Urinary bladder (tissue), 4 donors: ENCODE results near the gene JAML. TPM values are rescaled to one million over a fixed set of nuclear protein-coding genes. Genes with fewer than 3 reads are reported as not detected.
"Not testable (repeated sequence)": the region's sequence is repeated elsewhere in the genome, so short reads cannot be mapped to it uniquely, and the experiment has no call there.

Source experiments
- DNase-seq: peaks from one replicate; pipeline ENCODE4 v3.0.0-alpha.2; 2015; ENCODE audit errors: extremely low spot score
- H3K27ac ChIP-seq: one replicate; pipeline ENCODE4 v1.5.1; 2013; ENCODE audit warnings: low read depth, mild to moderate bottlenecking, moderate library complexity
- H3K36me3 ChIP-seq: one replicate; pipeline ENCODE4 v1.6.1; 2013; ENCODE audit warnings: mild to moderate bottlenecking, moderate library complexity; ENCODE audit not compliant: insufficient read depth
- H3K4me1 ChIP-seq: one replicate; pipeline ENCODE4 v1.6.1; 2013; ENCODE audit warnings: mild to moderate bottlenecking, moderate library complexity; ENCODE audit not compliant: insufficient read depth
- H3K4me3 ChIP-seq: one replicate; pipeline ENCODE4 v1.5.1; 2013; ENCODE audit warnings: low read depth, low read length
- WGBS: extraction: QIAGEN DNeasy Blood & Tissue Kit; methylation state at CpG from one replicate; pipeline ENCODE4 v1.1.7; 2013; 5-methylcytosine and 5-hydroxymethylcytosine counted together
- polyA plus RNA-seq: library from polyadenylated mRNA; stranded (reverse); fragments of 200-250 nt; gene quantifications from one replicate; pipeline ENCODE4 v1.2.3, GENCODE V29; 2013
- total RNA-seq: library from RNA; depleted of rRNA; stranded (reverse); fragments of >200 nt; gene quantifications from one replicate; pipeline ENCODE4 v1.2.3, GENCODE V29; 2014
- donor health status: healthy with polysubstance abuse.
- donor health status: healthy.

Gene JAML
- total and polyA plus RNA-seq, 2 donors, result 6.0 to 6.5 TPM

DNA sequence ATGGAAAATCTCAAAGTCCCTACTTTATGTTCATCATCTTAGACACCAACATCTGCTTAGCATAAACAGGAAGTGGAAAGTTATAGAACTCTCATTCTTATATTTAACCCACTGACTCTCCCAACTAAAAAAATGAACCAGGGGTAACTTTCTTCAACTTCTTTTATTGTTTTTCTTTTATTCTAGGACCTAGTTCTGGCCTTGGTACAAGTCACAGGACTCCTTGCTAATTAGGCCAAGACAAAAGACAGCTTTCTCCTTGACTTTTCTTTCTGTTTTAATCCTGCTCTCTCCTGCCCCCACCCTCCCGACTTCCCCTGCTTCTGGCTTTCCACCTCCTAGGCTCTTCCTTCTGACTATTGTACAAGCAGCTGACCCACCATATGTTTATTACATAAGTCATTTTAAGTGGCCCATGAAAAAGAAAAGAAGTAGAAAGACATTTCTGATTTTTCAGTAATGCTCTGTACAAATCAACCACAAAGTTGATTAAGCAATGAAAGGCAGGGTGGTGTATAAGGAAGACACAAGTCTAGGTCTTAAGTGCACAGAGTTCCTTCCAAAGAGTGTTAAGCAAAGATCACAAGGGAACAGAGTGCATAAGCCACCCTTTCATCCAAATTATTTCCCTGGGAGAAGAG lies 18.3 kb downstream of the JAML start:
- Histone ChIP-seq H3K4me1 (no peaks in the 10 kb centered on the region), H3K27ac (no peak overlapping the region), H3K4me3 (no peak overlapping the region), H3K36me3 (no peaks in the 10 kb centered on the region)
- DNase-seq, result no peak
- 25% methylated on average over 1 of the region's 1 CpG for WGBS

DNA sequence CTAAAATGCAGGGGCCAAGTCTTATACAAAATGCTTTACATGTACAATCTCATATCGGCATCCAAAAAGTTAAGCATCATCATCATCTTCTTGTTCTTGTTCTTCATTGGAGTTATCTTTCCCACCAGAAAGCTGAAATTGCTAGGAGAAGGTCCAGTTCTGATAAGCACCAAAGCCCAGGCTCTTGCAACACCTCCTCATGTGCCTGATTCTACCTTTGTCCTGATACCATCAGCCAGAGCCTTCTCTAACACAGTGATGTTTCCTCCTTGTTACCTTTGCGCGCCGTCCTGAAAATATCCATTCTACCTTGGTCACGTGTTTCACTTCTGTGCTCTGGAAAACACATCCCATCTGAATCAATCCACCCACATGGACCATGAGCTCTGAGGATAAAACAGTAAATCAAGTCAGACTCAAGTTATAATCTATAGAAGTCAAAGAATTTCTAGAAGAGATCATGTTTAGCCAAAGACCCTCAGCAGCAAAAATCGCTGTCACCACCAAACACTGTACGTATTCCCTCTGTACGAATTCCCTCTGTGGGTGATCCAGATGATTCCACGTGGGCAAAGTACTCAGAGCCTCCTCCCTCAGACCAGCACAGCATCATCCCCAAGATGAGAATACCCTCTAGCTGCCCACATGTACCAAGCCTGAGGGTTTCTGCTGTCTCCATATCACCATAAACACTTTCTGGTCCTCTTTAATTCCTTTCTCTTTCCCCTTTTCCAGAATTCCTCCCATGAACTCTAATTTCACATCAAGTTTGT lies 19.0 kb downstream of the JAML start:
- Histone ChIP-seq H3K27ac (no peak overlapping the region), H3K4me1 (no peaks in the 10 kb centered on the region), H3K4me3 (no peak overlapping the region), H3K36me3 (no peaks in the 10 kb centered on the region)
- DNase-seq, result no peak
- 81% methylated on average over 9 of the region's 9 CpGs for WGBS

DNA sequence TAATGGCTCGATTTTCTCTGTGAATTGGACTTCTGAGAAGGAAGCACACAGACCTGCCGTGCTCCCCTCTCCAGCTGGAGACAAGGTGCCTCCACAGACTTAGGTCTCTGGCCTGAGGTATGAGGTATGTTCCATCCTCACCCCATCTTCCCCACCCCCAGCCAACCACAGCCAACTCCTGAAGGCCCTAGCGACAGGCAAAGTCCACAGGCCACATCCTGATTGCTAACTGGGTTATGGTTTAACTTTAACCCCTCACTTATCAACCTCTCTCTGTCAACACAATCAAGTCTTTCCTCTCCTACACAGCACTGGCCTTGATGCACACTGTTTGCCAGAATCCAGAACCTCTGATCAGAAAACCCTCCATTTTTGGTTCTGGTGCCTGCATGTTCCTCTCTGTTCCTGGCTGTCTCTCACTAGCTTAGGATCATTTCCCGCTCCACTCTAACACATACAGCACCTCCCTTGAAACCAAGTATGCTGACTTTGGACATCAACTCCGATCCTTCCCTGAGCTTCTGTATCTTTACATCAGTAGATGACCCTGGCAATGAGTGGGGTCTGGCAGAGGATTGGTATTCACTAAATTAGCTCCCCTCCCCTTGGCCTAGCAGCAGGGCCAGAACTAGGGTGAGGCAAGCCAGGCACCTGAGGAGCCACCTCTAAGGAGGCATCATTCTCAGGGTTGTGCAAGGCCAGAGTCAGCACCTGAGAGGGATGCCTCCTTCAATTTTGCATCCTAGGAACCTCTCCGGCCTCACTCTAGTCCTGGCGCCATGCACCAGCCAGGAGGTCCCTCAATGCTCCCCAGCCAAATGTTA lies 22.0 kb downstream of the JAML start:
- no peak overlapping the region for H3K27ac ChIP-seq
- no peak for DNase-seq
- H3K4me1 ChIP-seq, result no peaks in the 10 kb centered on the region
- H3K4me3 ChIP-seq, result no peak overlapping the region
- WGBS, result 79% methylated on average over 7 of the region's 7 CpGs
- no peaks in the 10 kb centered on the region for H3K36me3 ChIP-seq

DNA sequence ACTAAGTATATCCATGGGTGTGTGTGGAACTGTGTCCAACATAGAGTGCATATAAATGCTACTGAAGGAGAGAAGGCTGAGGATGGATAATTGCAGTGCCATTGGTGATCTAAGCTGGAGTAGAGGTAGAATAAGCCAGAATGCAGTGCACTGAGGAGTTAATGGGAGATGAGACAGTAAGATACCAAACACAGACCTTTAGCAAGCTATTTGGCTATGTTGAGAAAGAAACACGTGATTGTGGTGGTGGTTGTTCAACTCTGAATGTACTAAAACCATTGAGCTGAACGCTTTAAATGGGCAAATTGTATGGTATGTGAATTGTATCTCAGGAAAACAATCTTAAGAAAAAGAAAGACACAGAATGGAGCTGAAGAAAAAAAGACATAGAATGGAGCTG lies 22.8 kb downstream of the JAML start:
- DNase-seq, result no peak
- no peak overlapping the region for H3K4me3 ChIP-seq
- H3K4me1 ChIP-seq, result no peaks in the 10 kb centered on the region
- 85% methylated on average over 2 of the region's 2 CpGs for WGBS
- H3K36me3 ChIP-seq, result no peaks in the 10 kb centered on the region
- no peak overlapping the region for H3K27ac ChIP-seq

DNA sequence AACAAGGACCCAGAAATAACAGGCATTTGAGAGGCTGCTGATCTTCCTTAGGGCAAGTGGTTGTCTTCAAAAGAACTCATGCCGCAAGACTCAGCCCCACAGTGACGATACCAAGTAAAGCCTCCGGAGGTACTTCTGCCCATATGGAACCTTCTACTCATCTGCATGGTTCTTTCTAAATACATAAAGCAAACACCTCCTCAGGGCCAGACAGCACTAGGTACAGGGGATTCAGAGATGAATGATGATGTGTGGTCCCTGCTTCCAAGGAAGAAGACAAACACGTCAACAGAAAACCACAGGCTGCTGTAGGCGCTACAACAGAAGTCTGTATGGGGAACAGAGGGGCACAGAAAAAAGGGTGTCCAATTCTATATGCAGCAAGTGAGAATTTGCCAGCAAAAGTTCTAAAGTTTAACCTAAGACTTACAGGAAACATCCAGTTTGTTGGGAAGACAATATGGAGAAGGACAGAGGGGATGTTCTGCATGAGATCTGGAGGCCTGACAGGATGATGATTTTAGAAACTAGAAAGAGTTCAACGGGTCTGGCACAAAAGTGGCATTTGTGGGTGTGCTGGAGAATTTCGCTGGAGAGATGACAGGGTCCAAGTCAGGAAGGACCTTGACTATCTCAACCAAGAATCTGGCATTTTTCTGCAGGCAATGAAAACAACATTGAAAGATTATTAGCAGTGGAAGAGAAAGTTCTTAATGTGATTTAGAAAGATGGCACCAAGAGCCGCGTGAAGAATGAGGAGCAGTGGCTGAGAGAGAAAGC lies 23.7 kb downstream of the JAML start:
- H3K27ac ChIP-seq, result no peak overlapping the region
- H3K4me3 ChIP-seq, result no peak overlapping the region
- H3K4me1 ChIP-seq, result no peaks in the 10 kb centered on the region
- 84% methylated on average over 9 of the region's 9 CpGs for WGBS
- H3K36me3 ChIP-seq, result no peaks in the 10 kb centered on the region
- DNase-seq, result no peak

DNA sequence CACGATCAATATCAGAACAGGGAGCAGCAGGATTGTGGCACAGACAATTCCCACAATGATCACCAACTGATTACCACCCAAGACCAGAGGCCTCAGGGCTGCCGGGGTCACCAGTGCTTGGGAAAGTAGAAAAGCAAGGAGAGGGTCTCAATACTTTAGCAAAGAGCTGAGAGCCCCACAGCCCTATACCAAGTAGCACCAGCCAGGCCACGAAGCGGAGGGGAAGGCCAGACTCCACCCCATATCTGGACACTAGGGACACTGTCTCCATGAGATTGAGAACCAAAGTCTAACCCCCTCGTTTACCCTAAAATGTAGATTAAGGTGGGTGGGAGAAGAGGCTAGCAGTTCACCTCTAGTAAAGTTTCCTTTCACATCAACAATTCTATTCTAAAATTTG lies 24.3 kb downstream of the JAML start:
- H3K4me3 ChIP-seq, result no peak overlapping the region
- H3K27ac ChIP-seq, result no peak overlapping the region
- no peak for DNase-seq
- no peaks in the 10 kb centered on the region for H3K4me1 ChIP-seq
- no peaks in the 10 kb centered on the region for H3K36me3 ChIP-seq
- 88% methylated on average over 5 of the region's 5 CpGs for WGBS

DNA sequence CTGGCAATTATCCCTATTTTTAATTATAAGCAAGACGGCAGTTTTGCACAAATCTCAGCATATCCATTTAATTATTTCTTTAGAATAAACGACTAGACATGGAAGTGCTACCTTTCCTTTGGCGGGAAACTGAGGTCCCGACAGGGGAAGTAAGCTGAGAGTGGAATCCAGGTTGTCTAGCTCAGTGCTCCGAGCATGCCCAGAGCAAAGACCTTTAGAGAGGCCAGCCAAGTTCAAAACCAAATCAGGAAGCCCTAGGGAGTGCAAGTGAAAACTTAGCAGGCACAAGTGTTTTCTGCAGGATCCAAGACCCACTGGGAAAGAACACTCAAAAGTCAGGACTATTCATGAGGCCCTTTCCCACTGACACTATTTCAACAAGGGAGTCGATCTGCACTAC lies 25.7 kb downstream of the JAML start:
- DNase-seq, result no peak
- Histone ChIP-seq H3K27ac (no peak overlapping the region), H3K4me1 (no peaks in the 10 kb centered on the region), H3K36me3 (no peaks in the 10 kb centered on the region), H3K4me3 (no peak overlapping the region)
- WGBS, result 72% methylated on average over 6 of the region's 6 CpGs

DNA sequence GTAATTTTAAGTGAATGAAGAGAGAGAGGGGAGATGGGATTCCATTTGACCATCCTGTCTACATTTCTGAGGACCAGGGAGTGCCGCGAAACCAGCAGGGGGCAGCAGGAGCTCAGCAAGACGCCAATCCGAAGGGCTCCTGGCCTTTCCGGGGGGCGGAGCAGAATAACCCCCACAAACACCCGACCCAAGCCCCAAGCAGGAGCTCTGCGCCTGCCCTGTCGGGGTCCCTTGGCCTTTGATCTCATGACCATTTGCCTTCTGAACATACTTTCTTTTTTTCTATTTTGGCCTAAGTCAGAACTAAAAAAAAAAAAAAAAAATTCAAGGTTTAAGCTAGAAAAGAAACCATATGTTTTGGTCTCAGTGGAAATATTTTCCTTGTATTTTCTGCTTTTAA lies 26.4 kb downstream of the JAML start:
- Histone ChIP-seq H3K4me3 (no peak overlapping the region), H3K36me3 (no peaks in the 10 kb centered on the region), H3K27ac (no peak overlapping the region), H3K4me1 (no peaks in the 10 kb centered on the region)
- no peak for DNase-seq
- 3% methylated on average over 9 of the region's 9 CpGs for WGBS

DNA sequence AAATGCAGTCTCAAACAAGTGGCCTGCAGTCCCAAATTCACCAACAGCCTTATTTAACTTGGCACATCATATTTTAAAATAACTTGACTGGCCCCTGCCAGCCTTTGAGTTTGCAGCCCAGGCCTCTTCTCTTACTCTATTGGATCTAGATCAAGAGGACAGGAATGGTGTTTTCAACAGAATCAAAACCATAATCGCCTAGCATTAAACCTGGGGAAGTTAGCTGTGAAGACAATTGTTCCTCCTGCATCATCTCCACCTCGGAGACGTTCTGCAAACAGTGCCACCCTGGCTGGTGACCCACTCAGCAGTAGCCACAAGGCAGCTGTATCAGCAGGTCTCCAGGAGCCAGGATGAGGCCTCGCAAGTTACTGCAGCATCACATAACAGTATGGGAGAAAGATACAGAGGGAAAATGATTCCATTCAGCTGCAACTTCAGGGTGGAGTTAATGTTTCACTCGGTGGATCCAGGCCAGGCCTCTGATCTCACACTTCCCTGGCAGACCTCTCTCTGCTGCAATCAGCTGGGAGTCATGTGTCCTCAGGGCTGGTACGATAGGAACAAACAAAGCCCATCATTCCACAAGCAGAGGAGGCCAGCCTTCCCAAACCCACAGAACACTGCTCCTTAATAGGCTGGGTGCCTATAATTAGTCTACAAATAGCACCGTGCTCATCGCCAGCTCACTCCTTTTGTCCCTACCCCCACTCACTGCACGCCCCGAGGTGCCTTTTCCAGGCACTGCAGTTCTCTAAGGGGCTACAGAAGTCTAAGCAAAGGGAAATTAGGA lies 29.8 kb downstream of the JAML start:
- Histone ChIP-seq H3K4me1 (no peaks in the 10 kb centered on the region), H3K36me3 (no peaks in the 10 kb centered on the region), H3K4me3 (no peak overlapping the region), H3K27ac (no peak overlapping the region)
- 25% methylated on average over 10 of the region's 10 CpGs for WGBS
- no peak for DNase-seq

DNA sequence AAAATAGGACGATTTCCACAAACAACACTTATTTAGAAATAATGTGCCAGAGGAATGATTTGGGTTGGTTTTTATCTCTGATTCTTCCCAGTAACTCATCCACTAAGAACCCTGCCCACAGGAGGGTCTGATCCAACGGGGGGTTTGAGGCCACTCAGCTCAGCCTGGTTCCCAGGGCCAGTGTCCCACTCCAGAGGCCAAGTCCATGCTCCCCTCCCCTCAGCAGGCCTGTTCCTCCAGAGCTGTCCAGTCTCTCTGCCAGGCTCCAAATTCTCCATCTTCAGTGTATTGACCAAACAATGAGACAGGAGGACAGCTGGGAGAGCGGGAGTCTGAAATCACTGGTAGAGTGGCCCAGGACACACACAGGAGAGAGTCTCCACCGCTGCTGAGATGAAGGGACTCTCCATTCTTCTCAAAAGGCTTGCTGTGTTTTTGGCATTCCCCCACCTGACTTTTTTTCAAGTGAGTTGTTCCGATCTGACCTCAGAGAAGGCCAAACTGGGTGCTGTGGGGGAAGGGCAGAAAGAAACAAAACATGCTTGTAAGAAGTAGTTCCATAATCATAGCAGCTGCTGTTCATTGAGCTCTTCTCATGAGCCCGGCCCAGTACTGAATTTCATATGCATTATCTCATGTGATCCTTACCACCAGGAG lies 30.8 kb downstream of the JAML start:
- DNase-seq, result no peak
- H3K27ac ChIP-seq, result no peak overlapping the region
- 81% methylated on average over 6 of the region's 6 CpGs for WGBS

DNA sequence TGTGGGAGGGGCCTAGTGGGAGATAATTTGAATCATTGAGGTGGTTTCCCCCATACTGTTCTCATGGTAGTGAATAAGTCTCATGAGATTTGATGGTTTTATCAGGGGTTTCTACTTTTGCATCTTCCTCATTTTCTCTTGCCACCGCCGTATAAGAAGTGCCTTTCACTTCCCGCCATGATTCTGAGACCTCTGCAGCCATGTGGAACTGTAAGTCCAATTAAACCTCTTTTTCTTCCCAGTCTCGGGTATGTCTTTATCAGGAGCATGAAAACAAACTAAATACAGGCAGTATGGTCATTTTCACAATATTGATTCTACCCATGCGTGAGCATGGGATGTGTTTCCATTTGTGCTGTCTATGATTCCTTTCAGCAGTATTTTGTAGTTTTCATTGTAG lies 32.0 kb downstream of the JAML start:
- WGBS, result 92% methylated on average over 5 of the region's 5 CpGs
- not testable (repeated sequence) for H3K36me3 ChIP-seq, H3K4me1 ChIP-seq, H3K27ac ChIP-seq, H3K4me3 ChIP-seq, DNase-seq

More for the DNA sequence above, 30.8 kb downstream of the JAML start:
- H3K4me3 ChIP-seq, result no peak overlapping the region
- H3K36me3 ChIP-seq, result no peaks in the 10 kb centered on the region
- H3K4me1 ChIP-seq, result no peaks in the 10 kb centered on the region

DNA sequence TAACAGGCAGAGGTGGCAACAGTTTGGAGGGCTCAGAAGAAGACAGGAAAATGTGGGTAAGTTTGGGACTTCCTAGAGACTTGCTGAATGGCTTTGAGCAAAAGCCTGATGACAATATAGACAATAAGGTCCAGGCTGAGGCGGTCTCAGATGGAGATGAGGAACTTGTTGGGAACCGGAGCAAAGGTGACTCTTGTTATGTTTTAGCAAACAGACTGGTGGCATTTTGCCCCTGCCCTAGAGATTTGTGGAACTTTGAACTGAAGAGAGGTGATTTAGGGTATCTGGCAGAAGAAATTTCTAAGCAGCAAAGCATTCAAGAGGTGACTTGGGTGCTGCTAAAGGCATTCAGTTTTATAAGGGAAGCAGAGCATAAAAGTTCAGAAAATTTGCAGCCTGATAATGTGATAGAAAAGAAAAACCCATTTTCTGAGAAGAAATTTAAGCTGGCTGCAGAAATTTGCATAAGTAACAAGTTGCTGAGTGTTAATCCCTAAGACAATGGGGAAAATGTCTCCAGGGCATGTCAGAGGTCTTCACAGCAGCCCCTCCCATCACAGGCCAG lies 33.8 kb downstream of the JAML start:
- H3K36me3 ChIP-seq, DNase-seq: not testable (repeated sequence)
- WGBS, result 79% methylated on average over 2 of the region's 2 CpGs

More for the DNA sequence above, 33.8 kb downstream of the JAML start:
- not testable (repeated sequence) for H3K4me1 ChIP-seq, H3K27ac ChIP-seq, H3K4me3 ChIP-seq
